Right hindlimb (tissue), 1 donor: Measurements from ENCODE around the gene PLA2G4D.

Experiments used
- DNase-seq: peaks from one replicate; pipeline ENCODE4 v3.0.0-alpha.2; 2018

Gene PLA2G4D

DNA sequence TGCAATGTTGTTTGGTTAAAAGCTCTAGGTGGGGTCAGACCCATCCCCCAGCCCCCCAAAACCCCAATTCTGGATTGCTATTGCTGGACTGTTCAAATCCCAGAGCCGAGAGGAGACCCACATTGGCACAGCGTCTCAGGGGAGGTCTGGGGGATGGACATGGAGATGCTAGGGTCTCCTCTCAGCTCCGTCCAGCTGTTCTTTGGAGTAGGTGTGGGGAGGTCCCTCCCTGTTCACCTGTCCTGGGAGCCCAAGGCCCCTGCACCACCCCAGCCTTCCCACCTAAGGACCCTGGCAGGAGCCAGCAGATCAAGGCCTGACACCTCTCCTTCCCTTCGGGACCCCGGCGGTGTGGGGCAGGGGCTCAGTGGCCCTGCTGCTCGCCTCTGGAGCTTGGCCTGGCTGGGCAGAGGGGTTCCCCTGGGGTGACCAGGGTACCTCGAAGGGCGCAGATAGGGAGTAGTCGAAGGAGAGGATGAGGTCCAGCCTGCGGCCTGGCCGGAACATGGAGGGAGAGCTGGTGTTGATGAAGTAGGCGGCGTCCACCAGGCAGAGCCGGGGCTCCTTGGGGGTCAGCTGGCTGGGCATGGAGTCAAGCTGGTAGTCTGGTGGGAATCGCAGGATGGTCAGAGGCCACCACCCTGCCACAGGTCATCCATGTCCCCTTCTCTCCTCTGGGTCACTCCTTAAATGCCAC is 23.9 kb downstream of the PLA2G4D start:
- no peak for DNase-seq

DNA sequence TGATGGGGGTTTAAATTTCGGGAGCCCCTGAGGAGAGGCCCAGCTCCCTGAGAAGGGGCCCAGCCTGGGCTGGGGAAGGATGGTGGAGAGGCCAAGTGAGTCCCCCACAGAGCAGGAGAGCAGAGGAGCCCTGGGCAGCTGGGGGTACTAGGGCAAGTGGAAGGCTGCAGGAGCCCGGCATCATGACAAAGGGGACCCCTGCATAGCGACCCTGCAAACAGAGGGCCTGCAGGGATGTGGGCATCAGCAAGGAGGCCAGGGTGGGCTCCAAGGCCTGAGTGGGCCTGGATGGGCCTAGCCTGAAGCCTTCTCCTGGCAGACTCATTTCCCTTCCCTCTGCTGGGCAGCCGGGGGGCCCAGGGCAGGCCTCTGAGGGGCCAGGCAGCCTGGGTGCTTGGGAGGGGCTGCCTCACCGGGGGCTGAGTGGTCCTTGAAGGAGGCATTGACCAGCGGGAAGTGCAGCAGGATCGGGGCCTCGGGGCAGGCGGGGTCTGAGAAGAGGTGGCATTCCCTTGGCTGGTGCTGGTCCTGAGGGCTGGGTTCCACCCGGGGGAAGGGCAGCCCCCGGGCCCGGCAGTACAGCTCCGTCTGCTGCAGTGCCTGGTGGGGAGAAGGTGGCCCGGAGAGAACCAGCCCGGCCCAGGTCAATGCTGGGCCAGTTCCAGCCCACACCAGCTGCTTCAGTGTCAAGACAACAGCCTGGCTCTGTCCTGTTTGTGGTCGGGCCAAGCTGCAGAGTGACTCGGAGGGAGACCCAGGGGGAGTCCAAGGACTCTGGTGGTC is 24.7 kb downstream of the PLA2G4D start:
- no peak for DNase-seq

DNA sequence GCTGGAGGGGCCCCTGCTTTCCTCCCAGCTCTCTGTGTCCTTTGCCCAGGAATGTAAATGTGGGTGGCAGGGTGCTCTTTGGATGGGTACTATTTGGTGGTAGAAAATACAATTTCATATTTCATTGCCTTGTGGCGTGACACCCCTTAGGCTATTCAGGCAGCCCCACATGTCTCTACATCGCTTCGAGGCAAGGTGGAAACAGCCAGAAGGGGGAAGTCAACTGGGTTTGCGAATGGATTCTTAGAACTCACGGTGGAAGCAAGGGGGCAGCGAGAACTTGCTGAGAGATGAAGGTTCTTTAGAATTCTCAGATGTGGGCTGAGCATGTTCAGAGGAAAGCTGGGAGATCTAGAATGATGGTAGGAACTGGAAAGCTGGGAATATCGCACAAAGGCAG is 25.3 kb downstream of the PLA2G4D start:
- DNase-seq, result no peak

DNA sequence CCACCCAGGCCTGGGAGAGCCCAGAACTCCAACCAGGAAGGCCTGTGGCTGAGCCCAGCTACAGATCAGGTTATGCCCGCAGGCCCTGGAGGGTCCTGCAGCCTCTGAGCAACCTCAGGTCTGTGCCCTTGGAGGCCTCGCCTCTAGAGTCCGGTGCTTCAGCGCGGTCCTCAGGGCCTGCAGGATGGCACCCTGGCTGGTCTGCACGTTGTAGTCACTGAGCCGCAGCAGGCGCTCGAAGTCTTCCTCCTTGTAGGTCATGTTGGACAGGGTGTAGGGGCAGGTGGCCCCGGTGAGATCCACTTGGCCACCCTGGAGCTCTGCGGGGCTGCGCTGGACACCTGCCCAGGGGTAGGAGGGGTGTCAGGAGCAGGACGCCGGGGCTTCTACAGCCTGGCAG is 25.8 kb downstream of the PLA2G4D start:
- no peak for DNase-seq

DNA sequence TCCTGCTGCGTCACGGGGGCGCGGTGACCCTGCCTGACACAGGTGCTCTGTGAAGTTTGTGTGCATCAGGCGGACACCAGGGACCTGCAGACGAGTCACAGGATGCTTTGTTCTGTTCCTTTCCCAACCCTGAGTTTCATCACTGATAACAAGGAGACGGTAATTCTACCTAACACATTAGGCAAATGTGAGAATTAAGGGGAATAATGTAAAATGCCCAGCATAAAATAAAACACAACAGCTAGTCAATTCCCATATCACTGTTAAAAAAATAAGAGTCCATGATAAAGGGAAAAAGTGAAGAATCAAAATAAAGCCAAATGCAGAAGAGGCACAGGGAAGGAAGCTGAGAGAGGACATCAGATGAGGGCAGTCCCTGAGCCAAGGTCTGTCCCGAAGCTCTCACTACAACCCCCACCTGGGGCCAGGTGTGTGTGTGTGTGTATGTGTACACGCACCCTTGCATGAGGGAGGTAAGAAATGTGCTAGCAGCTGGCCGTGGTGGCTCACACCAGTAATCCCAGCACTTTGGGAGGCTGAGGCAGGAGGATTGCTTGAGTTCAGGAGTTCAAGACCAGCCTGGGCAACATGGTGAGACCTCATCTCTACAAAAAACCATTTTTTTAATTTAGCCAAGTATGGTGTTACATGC is 27.5 kb downstream of the PLA2G4D start:
- DNase-seq, result no peak

DNA sequence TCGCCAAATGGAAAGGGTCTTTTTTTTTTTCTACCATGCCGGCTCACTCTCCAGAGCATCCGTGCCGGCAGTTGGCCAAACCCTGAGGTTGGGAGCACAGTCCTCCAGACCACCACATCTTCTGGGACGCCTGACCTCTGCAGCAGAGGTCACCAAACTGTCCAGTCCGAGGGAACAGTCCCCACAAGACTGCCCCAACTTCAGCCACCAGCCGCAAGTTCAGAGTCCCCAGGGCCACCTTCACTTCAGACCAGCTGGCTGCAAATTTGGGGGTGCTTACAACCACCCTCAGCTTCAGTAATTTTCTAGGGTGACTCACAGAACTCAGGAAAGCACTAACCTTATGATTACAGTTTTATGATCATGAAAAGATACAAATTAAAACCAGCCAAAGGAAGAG is 28.9 kb downstream of the PLA2G4D start:
- DNase-seq, result no peak

DNA sequence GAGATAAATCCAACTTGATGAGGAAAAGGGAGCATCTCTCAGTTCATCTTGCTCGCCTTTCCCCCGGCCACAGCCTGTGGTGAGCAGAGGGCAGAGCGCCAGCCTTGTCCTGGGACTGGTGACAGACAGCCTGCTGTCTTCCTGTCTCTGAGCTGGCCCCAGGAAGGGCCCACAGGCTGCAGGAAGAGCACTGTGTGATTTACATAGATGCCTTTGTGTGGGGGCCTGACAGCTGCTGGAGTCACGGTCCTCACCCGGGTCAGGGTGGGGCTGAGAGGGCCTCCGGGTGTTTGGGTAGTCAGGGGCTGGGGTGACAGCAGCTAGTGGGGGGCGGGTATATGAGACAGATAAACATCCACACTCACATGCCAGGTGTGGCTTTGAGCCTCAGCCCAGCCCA is 29.3 kb downstream of the PLA2G4D start:
- DNase-seq, result peak; percentile 71

DNA sequence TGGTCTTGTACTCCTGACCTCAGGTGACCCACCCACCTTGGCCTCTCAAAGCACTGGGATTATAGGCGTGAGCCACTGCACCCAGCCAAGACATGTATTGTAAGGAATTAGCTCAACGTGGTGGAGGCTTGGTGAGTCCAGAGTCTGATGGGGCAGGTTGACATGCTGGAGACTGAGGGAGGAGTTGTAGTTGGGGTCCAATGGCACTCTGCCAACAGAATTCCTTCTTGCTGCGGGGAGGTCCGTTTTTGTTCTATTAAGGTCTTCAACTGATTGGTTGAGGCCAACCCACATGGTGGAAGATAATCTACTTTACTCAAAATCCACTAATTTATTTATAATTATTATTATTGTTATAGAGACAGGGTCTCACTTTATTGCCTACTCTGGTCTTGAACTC is 30.1 kb downstream of the PLA2G4D start:
- DNase-seq, result no peak

DNA sequence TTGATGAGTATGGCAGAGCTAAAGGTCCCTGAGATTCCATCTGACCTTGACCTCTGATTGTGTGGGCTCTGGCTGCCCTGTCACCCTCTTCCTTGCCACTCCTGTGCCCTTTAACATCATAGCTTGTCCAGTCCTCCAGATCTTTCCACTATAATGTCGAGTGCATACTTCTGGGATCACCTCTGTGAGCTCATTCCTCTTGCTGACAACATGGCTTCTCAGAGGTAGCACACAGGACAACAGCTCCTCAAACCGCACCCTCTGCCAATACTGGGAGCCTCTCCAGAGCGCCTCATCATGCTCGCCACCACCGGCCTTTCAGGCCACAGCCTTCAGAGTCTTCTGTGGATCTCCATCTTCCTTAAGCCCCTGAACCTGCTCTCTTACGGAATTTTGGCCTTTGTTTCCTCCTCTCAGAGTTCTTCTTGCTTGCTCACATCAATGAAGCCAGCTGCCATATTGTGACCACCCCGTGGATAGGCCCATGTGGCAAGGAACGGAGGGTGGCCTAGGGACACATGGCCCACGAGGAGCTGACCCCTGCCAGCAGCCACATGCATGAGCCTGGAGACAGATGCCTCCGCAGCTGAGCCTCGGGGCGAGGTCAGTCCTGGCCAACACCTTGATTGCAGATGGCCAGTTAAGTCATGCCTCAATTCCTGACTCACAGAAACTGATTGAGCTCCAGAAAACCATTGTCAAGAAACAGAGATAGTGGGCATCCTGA is 31.1 kb downstream of the PLA2G4D start:
- no peak for DNase-seq

DNA sequence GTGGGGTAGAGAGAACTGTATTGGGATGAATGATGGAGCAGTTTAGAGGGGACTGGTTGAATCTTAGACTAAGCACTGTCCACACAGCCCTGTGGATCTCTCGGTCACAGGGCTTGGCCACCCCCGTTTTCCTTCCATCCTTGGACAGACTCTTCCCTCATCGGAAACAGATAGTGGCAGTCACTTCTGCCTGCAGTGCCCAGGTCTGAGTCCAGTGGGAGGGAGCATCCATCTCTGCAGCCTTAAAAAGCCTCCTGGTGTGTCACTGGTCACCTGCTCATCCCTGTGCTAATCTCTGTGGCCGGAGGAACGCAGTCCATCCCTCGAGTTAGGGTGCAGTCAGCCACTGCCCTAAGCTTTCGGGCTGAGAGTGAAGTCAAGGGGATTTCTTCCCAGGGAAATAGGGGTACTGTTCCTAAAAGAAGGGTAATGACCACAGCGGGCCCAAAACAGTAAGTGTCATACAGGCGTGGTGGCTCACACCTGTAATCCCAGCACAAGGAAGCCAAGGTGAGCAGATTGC is 32.0 kb downstream of the PLA2G4D start:
- DNase-seq, result no peak

DNA sequence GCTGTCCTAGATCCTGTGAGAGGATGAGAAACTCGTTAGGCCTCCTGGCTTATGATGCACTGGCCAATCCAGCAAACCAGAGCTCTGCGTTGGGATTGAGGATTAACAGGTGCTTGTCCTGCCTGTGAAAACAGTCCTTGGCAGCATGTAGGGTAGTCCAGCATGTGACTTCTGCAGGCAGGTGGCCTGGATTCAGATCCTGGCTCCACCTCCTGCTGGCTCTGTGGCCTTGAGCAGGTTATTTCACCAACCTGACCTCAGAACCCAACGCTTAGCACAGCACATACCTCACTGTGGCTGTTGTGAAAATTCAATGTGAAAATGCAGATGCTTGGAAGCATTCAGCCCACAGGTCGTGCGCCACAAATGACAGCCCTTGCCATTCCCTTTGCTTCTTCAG is 33.6 kb downstream of the PLA2G4D start:
- no peak for DNase-seq

DNA sequence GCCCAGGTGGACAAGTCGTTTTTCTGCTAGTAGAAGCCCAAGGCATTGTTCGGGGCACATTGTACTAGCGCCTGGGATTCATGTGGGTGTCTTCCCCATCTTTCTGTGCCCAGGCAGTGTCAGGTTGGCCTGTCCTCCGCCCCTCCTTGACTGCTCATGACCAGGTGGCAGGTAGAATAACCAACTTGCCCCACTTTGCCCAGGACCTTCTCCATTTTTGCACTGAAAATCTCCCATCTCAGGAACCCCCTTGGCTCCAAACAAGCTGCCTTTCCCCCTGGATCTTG is 33.9 kb downstream of the PLA2G4D start:
- DNase-seq, result no peak

DNA sequence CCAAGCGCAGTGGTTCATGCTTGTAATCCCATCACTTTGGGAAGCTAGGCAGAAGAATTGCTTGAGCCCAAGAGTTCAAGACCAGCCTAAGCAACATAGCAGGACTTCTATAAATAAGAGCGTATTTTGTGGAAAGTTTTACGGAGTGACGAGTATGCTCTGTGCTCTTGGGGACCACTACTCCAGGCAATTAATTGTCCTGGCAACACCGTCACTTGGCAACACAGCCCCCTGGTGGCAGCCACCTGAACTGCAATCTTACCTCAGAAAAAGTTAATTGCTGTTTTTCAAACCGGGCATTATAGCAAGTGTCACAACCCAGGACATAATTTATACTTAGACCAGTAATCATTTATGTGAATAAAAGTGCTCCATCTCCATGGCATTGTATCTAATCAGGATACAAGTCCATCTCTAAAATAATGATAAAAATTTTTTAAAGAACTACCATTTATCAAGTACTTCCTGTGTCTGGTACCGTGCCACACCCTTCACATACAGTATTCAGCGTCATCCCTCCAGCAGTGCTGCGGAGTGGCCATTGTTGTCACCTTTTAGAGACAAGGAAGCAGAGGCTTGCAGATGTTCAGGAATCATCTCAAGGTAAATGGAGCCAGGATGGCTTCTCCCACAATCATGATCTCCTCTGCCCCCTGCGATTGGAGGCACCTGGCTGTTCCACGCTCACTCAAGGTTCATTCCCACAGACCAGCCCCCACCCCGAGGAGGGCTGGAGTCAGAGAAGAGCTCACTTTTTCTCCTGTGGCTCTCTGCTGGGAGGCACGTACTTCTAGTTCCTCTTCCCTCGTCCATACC is 34.5 kb downstream of the PLA2G4D start:
- DNase-seq, result peak; percentile 51

DNA sequence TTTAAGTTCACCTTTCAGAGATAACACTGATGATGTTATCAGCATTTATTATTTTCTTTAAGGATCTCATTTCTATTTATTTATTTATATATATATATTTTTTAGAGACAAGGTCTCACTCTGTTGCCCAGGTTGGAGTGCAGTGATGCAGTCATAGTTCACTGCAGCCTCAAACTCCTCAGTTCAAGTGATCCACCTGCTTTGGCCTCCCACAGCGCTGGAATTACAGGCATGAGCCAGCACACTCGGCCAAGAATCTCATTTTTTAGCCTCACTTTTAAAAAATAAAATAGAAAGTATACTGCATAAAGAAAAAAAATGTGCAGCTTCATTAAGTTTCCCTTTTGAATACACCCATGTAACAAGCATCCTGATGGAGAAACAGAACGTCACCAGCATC is 35.6 kb downstream of the PLA2G4D start:
- no peak for DNase-seq

DNA sequence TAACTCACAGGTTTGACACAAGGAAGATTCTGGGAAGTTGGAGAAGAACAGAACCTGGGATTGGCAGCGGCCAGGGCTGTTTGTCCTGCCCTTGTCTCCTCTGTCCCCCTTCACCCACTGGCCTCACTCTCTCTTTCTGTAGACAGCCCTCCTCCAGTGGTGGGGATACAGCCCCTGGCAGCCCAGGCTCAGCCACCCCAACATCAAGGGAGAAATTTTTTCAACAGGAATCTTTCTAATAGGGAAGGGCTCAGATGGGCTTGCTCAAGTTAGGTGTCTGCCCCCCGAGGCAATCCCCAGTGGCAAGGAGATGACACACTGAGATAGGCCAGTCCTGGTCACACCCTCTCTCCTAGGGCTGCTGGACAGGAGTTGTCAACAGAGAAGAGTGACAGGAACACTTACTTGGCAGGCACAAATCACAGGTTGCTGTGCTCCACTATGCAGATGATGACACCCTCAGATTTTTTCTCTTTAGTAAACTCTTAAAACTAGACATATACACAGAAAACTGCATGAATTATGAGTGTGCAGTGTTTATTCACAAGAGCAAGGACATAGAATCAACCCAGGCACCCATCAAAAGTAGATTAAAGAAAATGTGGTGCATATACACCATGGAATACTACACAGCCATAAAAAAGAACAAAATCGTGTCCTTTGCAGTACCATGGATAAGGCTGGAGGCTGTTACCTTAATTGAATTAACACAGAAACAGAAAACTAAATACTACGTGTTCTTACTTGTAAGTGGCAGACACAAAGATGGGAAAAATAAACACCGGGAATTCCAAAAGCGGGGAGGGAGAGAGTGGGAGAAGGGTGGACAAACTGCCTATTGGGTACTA is 36.3 kb downstream of the PLA2G4D start:
- no peak for DNase-seq

DNA sequence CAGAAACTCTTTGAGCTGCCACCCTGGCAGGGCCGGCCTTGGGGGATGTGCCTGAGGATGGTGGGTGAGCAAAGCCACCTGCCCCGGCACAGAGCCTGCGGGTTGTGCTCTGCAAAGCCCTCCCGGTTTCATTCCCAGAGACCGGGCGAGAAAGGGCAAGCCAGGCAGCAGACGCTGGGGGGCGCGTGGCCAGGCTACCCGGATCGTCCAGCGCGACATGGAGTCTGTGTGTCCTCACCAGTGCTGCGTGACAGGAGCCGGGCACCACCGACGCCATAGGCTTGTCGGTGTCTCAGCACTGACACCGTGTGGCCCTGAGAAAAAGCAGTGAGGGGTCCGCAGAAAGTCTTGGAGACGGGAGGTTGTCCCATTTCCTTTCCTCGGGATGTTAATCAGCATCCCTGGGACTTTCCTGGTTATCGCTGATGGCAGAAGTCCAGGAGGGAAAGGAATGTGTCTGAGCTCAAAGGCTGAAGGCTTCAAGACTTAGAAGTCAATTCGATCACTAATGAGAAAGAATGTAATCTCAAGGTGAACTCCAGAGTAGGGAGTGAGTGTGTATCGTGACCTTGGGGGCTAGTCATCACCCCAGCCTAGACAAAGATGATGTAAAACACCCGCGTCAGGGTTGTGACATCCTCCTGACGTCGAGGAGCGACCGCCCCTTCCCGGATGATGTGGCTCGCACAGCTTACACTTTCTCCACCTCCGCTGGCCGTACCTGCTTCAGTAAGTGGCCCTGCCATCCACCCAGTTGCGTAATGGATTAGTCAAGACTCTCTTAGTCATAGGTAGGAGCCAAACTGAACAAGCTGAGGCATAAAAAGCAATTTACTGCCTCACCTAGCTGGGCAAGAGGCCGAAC is 37.2 kb downstream of the PLA2G4D start:
- peak; percentile 80 for DNase-seq

DNA sequence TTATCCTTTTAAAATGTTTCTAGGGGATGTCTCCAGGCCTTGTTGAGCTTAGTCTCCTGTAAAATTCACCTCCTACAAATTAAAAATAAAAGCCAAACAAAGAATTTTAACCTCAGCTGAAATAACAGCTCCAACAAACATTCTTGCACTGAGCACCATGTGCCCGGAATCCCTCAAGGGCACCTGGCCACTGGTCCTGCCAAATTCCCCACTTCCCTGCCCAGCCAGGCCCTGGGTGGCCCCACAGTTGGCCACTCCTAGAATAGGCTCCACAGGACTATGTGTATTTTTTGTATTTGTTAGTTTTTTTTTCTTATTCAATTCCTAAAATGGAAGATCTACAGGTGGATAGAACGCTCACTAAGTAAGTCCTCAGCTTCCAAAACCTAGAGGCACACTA is 40.4 kb downstream of the PLA2G4D start:
- DNase-seq, result no peak

DNA sequence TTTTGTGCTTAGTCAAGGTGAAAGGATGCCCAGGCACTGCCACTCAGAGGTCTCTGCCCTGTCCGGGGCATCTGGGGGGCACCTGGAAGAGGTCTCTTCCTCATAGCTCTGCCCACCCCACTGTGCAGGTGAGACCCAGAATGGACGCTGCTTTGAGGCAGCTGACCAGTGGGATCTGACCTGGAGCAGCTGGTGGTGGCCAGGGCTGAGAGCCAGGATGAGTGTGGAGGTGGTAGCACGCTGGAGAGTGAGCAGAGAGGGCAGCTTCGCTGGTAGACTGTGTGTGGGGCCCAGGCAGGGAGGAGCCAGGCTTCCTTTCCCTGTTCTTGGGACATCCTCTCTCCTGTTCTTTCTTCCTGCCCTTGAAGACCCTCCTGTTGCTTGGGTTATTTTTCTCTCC is 41.4 kb downstream of the PLA2G4D start:
- no peak for DNase-seq

DNA sequence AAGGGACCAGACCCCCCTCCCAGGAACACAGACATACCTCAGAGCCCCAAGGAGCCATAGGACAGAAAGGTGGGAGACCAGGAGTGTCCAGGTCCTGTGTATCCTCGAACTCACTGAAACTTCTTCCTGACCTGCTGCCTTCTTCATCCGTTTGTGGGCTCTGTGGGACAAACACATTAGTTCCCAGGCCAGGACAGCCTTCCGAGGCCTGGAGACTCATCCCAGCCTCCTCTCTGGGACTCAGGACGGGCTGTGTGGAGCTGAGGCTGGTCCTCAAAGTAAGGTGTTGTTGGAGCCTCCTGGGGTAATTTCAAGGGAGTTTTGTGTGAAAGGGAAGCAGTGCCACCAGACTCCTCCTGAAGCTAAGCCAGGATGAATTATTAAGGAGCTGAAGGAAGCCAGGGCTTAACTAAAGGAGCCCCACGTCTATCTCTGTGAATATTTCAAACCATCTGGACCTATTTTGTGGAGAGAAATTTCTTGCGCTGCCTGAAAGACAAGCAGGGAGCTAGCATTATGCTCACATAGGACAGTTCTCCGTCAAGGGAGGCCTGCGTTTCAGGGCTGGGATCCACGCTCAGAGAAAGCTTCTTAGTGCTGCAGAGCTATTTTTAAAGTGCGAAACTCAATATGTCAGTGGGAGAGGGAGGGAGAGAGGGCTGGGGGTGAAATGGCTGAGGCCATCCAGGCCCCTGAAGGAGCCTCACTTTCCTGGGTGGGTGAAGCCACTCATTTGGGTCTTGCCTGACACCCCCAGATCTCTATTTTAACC is 43.7 kb downstream of the PLA2G4D start:
- DNase-seq, result no peak

DNA sequence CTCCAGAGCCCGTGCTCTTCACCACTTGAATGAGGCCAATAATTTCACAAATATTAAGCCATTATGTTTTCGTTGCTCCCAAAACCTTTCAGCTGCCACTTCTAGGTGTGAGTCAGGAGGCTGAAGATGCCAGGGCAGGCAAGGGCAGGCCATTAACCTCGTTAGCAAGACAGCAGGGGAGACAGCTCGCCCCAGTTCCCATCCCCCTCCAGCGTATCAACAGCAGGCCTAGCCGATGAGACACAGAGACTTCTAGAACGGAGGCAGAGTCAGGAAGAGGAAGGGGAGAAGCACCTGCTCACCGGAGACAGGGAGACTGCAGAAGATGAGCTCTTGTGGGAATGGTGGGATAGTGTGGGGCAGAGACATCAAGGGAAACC is 45.6 kb downstream of the PLA2G4D start:
- DNase-seq, result no peak
